MCF 10A (cell line): ENCODE results near the gene LRRC3. TPM values are rescaled to one million over a fixed set of nuclear protein-coding genes. Genes with fewer than 3 reads are reported as not detected.

Experiments used
- BruUV-seq: library from RNA; stranded (reverse); fragments of 400-500 nt; replicated peaks from 2 replicates; lab custom pipeline; 2021; lab: Mats Ljungman, UMichigan
- CTCF ChIA-PET: fragments of 300-600 bp; sonication (Branson Sonifier 250); formaldehyde crosslinking; extraction: SDS; loops from one replicate; lab custom pipeline; 2021; ENCODE audit warnings: antibody characterized with exemption, inconsistent platforms; lab: Yijun Ruan, JAX
- POLR2A ChIA-PET: fragments of 300-600, 350-650 bp; sonication (Branson Sonifier 250); formaldehyde crosslinking; extraction: SDS; loops from one replicate; lab custom pipeline; 2020; ENCODE audit warnings: antibody characterized with exemption, inconsistent platforms; lab: Yijun Ruan, JAX
- DNase-seq: peaks from one replicate; pipeline ENCODE4 v3.0.0-alpha.2; 2018; ENCODE audit not compliant: unreplicated experiment
- H3K27ac Mint-ChIP-seq: one replicate; pipeline ENCODE4 v1.8.0; 2022; ENCODE audit warnings: mild to moderate bottlenecking, low read depth, mixed read lengths; ENCODE audit not compliant: unreplicated experiment
- H3K27me3 Mint-ChIP-seq: one replicate; pipeline ENCODE4 v1.8.0; 2022; ENCODE audit warnings: mixed read lengths; ENCODE audit not compliant: insufficient read depth, unreplicated experiment
- H3K36me3 Mint-ChIP-seq: one replicate; pipeline ENCODE4 v1.8.0; 2022; ENCODE audit warnings: mild to moderate bottlenecking, moderate library complexity, mixed read lengths; ENCODE audit not compliant: insufficient read depth, unreplicated experiment
- H3K4me1 Mint-ChIP-seq: one replicate; pipeline ENCODE4 v1.8.0; 2022; ENCODE audit warnings: mixed read lengths; ENCODE audit not compliant: insufficient read depth, unreplicated experiment
- H3K4me3 Mint-ChIP-seq: one replicate; pipeline ENCODE4 v1.8.0; 2022; ENCODE audit warnings: mild to moderate bottlenecking, moderate library complexity, mixed read lengths; ENCODE audit not compliant: unreplicated experiment
- H3K9me3 Mint-ChIP-seq: one replicate; pipeline ENCODE4 v1.8.0; 2022; ENCODE audit warnings: mixed read lengths; ENCODE audit not compliant: unreplicated experiment
- intact Hi-C: fragments of 100-400 bp; cut with micrococcal nuclease; formaldehyde crosslinking; loops from 2 replicates; pipeline ENCODE4 v1.14.1; 2022
- total RNA-seq: library from RNA; stranded (reverse); gene quantifications from 2 replicates; pipeline ENCODE4 v1.2.3, GENCODE V29; 2022
- TF ChIP-seq, protein P1 (sequence below): fragments of 200-600 bp; IDR thresholded peaks from one replicate; pipeline ENCODE4 v1.8.0; 2022; ENCODE audit warnings: antibody characterized with exemption, mild to moderate bottlenecking; ENCODE audit not compliant: unreplicated experiment

LRRC3 gene
- total RNA-seq, 1 experiment from 2014 or later, result not detected

DNA sequence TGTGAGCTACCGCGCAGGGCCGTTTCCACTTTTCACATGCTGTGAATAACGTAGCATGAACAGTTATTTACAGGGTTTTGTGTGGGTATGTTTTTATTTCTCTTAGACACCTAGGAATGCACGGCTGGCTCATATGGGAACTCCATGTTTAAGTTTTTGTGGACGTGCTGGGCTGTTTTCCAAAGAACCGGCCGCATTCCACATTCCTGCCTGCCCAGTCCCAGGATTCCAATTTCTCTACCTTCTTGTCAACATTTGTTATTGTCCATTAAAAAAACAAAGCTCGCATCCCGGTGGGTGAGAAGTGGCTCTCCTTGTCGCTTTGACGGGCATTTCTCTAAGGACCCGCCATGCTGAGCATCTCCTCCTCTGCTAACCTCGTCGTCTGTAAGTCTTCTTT is 47.1 kb upstream of the LRRC3 start:
- peaks cover 16% of the 10 kb centered on the region for H3K36me3 Mint-ChIP-seq
- no peak for DNase-seq
- H3K27me3 Mint-ChIP-seq, result no peaks in the 10 kb centered on the region
- H3K9me3 Mint-ChIP-seq, result peaks cover 15% of the 10 kb centered on the region
- BruUV-seq, result no TSS peak
- no peak overlapping the region for H3K4me3 Mint-ChIP-seq
- ChIA-PET CTCF (no interaction called here), POLR2A (no interaction called here)
- intact Hi-C loops, result no loop called here
- TF ChIP-seq, protein P1, sequence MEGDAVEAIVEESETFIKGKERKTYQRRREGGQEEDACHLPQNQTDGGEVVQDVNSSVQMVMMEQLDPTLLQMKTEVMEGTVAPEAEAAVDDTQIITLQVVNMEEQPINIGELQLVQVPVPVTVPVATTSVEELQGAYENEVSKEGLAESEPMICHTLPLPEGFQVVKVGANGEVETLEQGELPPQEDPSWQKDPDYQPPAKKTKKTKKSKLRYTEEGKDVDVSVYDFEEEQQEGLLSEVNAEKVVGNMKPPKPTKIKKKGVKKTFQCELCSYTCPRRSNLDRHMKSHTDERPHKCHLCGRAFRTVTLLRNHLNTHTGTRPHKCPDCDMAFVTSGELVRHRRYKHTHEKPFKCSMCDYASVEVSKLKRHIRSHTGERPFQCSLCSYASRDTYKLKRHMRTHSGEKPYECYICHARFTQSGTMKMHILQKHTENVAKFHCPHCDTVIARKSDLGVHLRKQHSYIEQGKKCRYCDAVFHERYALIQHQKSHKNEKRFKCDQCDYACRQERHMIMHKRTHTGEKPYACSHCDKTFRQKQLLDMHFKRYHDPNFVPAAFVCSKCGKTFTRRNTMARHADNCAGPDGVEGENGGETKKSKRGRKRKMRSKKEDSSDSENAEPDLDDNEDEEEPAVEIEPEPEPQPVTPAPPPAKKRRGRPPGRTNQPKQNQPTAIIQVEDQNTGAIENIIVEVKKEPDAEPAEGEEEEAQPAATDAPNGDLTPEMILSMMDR, result no peak
- H3K27ac Mint-ChIP-seq, result no peak overlapping the region
- H3K4me1 Mint-ChIP-seq, result no peaks in the 10 kb centered on the region

DNA sequence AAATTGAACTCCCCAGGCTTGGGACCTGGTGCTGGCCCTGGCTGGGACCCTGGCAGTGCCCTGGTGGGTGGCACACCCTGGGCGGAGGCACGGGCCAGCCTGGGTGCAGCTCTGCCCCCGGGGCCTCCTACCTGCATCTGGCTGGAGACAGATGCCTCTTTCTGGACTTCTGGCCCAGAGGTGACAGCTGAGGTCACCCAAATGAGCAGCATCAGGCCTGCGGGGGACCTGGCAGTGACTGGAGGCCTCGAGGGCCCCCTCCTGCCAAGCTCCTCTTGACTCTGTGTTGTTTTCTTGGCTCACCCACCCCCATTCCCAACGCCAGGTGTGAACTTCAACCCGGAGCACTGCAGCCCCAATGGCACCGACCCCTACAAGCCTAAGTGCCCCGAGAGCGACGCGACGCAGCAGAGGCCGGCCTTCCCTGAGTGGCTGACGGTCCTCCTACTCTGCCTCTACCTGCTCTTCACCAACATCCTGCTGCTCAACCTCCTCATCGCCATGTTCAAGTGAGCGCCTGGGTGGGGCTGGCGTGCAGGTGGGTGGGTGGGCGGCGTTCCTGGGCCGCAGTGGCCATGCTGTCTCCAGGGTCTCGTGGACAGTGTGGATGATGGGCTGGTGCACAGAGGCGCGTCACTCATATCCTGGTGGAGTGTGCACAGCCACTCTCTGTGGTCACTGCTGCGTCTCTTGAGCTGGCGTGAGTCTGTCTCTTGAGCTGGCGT is 41.6 kb upstream of the LRRC3 start:
- CTCF ChIA-PET, result interaction anchor here (0.9 kb wide), 1 partner anchor 1459 kb away, joined by 4 read pairs; no protein-coding TSS in a partner anchor
- peaks cover 7% of the 10 kb centered on the region for H3K9me3 Mint-ChIP-seq
- intact Hi-C loops, result no loop called here
- no TSS peak for BruUV-seq
- H3K27ac Mint-ChIP-seq, result no peak overlapping the region
- H3K36me3 Mint-ChIP-seq, result peaks cover 3% of the 10 kb centered on the region
- no peak for DNase-seq
- POLR2A ChIA-PET, result no interaction called here
- no peaks in the 10 kb centered on the region for H3K27me3 Mint-ChIP-seq
- no peak overlapping the region for H3K4me3 Mint-ChIP-seq
- no peaks in the 10 kb centered on the region for H3K4me1 Mint-ChIP-seq
- TF ChIP-seq, protein P1, result no peak

DNA sequence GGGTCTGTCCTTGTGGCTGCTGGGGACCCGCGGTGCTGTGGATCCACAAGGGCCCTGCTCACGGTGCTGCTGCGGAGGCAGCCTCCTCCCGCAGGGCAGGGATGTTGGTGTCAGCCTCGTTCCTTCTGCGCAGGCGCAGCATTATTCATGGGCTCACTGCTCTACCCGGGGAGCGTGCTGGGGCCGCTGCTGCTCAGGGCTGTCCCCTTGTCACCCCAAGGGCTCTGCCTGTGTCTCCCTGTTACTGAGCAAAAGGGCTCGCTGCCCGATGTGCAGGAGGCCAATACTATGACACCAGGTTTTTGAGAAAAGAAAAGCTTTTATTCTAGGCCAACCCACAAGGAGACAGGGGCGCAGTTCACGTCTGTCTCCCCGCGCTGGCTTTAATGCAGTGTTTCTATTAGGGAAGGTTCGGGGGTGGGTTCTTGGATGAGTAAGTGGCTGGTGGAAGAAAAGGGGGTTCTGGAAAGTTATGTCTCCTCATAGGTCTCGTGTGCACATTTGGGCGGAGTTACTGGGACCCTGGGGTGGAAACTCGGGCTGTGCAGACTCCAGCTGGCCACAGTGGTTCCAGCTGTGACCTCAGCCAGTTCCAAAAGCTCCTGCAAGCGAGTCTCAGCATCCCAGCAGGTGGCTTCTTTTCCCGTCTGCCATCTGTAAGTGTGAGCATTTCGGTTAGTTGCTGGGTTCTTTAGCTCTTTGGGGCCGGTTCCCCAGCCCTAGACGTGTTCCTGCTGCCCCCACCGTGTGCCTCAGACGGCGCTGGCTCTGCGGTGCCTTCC is 40.8 kb upstream of the LRRC3 start:
- H3K9me3 Mint-ChIP-seq, result peaks cover 5% of the 10 kb centered on the region
- DNase-seq, result no peak
- POLR2A ChIA-PET, result no interaction called here
- no peaks in the 10 kb centered on the region for H3K36me3 Mint-ChIP-seq
- H3K27ac Mint-ChIP-seq, result no peak overlapping the region
- TF ChIP-seq, protein P1, result no peak
- BruUV-seq, result no TSS peak
- H3K27me3 Mint-ChIP-seq, result no peaks in the 10 kb centered on the region
- intact Hi-C loops, result no loop called here
- no peaks in the 10 kb centered on the region for H3K4me1 Mint-ChIP-seq
- no peak overlapping the region for H3K4me3 Mint-ChIP-seq
- CTCF ChIA-PET, result no interaction called here
